ENCODE results near the gene RBM3. TPM values are rescaled to one million over a fixed set of nuclear protein-coding genes. Genes with fewer than 3 reads are reported as not detected.

The RBM3 gene
- total and polyA plus RNA-seq, 12 donors: 52.9 to 284 (median 155) TPM

DNA sequence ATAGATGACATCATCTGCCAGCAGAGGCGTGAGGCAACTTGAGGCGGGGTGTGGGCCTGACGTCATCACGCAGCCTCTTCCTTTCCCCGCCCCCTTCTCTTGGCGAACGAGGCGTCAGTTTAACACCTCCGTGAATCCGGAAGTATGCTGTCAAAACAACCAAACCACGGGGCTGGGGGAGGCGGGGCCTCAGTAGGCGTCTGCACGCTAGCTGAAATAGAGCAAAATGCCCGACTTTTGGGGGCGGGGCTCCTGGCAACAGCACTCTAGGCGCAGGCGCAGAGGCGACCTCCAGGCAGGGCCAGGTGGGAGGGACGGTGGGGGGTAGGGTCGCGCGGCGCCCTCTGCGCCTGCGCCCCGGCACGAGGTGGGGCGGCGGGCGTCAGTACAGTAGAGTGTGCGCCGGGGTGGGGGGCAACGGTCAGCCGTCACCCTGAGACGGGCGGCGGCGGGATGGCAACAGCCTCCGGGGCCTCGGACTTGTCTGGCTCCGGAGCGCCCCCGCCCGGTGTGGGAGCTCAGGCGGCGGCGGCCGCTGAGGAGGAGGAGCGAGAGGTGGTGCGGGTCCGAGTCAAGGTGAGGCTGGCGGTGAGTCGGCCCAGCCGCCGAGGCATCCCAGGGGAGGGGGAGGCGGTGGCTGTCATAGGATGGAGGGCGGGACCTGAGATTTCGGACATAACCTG, 34.8 kb upstream of the RBM3 start, which contains the start of gene TBC1D25:
TBC1D25 (plus strand) TSS at position 370 of the 683 bp plus-strand sequence; CDS start at position 454, 84 bp downstream.
- TF ChIP-seq POLR2A (IDR thresholded peaks at IDR 0.05) (peak in 1 of 2 donors; percentile 58), CTCF (IDR thresholded peaks at IDR 0.05) (peak in 5 of 6 experiments; percentile 23 to 40 (median 31))
- WGBS, 4 donors: 0 to 56% (median 17%) methylated on average over 19 to 57 of the region's 59 CpGs
- intact Hi-C loops (cut with DNase I): no loop called here
- Histone ChIP-seq H3K36me3 (replicated peaks in 1 of 2) (no peaks in the 10 kb centered on the region), H3K27me3 (no peaks in the 10 kb centered on the region), H3K4me1 (replicated peaks in 1 of 2) (peaks cover 0 to 5% of the 10 kb centered on the region in 2 donors), H3K27ac (peak within 1 kb of the TSS; percentile 9 to 92 (median 77)), H3K4me3 (peak within 1 kb of the TSS in 2 of 4 donors; percentile 37 to 58), H3K9me3 (replicated peaks in 1 of 3) (no peaks in the 10 kb centered on the region)
- DNase-seq: peak; percentile 94 to 99 (median 97)

DNA sequence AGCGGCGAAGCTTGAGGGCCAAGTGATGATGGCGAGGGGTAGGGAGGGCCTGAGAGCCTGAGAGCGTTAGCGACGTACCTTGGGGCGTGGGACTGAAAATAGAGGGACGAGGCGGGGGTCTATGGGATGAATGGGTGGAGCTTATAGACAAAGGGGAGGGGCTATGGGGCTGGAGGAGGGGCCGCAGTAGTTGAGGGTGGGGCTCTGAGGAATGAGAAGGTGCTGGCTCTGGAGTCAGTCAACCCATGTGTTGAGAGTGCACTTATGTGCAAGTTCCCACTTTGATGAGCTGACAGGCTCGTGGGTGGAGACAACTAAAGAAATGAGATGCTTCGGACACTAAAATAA, 34.3 kb upstream of the RBM3 start:
- peaks cover 0 to 4% of the 10 kb centered on the region in 2 donors for H3K36me3 ChIP-seq (replicated peaks in 1 of 2)
- intact Hi-C loops (cut with DNase I): no loop called here
- peak in 2 of 7 donors; percentile 47 to 50 for DNase-seq
- peak overlapping the region; percentile 9 to 92 (median 77) for H3K27ac ChIP-seq
- TF ChIP-seq POLR2A (IDR thresholded peaks at IDR 0.05): no peak
- peak in 1 of 6 experiments; percentile 5 for TF ChIP-seq CTCF (IDR thresholded peaks at IDR 0.05)
- no peaks in the 10 kb centered on the region for H3K9me3 ChIP-seq (replicated peaks in 1 of 3)
- peaks cover 0 to 5% of the 10 kb centered on the region in 2 donors for H3K4me1 ChIP-seq (replicated peaks in 1 of 2)
- H3K27me3 ChIP-seq: no peaks in the 10 kb centered on the region
- peak overlapping the region in 2 of 4 donors; percentile 37 to 58 for H3K4me3 ChIP-seq
- 1 to 57% (median 24%) methylated on average over 9 to 12 of the region's 12 CpGs for WGBS, 4 donors

- TF ChIP-seq POLR2A (IDR thresholded peaks at IDR 0.05) (no peak), CTCF (IDR thresholded peaks at IDR 0.05) (no peak)
- H3K4me1 ChIP-seq (replicated peaks in 1 of 2): peaks cover 0 to 5% of the 10 kb centered on the region in 2 donors
- H3K4me3 ChIP-seq: peak overlapping the region in 1 of 4 donors; percentile 58
- no peak for DNase-seq
- intact Hi-C loops (cut with DNase I): no loop called here
- H3K27me3 ChIP-seq: no peaks in the 10 kb centered on the region
- no peaks in the 10 kb centered on the region for H3K9me3 ChIP-seq (replicated peaks in 1 of 3)
- peaks cover 0 to 4% of the 10 kb centered on the region in 2 donors for H3K36me3 ChIP-seq (replicated peaks in 1 of 2)
- WGBS, 4 donors: 79 to 93% (median 87%) methylated on average over 7 of the region's 7 CpGs
- peak overlapping the region in 2 of 5 donors; percentile 89 to 92 for H3K27ac ChIP-seq
Measured at GRCh38 chrX:48540480-48540879, 33.8 kb upstream of the RBM3 start.

- 82 to 85% (median 84%) methylated on average over 5 to 10 of the region's 10 CpGs for WGBS, 4 donors
- H3K36me3 ChIP-seq (replicated peaks in 1 of 2): peaks cover 0 to 4% of the 10 kb centered on the region in 2 donors
- H3K27ac ChIP-seq: peak overlapping the region in 1 of 5 donors; percentile 89
- H3K4me3 ChIP-seq: no peak overlapping the region
- peaks cover 0 to 5% of the 10 kb centered on the region in 2 donors for H3K4me1 ChIP-seq (replicated peaks in 1 of 2)
- no peaks in the 10 kb centered on the region for H3K27me3 ChIP-seq
- no peaks in the 10 kb centered on the region for H3K9me3 ChIP-seq (replicated peaks in 1 of 3)
- no peak for TF ChIP-seq POLR2A (IDR thresholded peaks at IDR 0.05)
- TF ChIP-seq CTCF (IDR thresholded peaks at IDR 0.05): no peak
- DNase-seq: no peak
- intact Hi-C loops (cut with DNase I): no loop called here
Measured at GRCh38 chrX:48541140-48541814, 33.0 kb upstream of the RBM3 start.

All from adrenal gland (tissue), 12 donors.